Smooth muscle cell of the brain vasculature (primary cell): ENCODE data around the gene EIF1AX.
"Not testable (repeated sequence)": the region's sequence is repeated elsewhere in the genome, so short reads cannot be mapped to it uniquely, and the experiment has no call there.

Experiments used
- DNase-seq: peaks from one replicate; pipeline ENCODE4 v3.0.0-alpha.2; 2012; ENCODE audit warnings: low read depth, low spot score

Gene EIF1AX, protein sequence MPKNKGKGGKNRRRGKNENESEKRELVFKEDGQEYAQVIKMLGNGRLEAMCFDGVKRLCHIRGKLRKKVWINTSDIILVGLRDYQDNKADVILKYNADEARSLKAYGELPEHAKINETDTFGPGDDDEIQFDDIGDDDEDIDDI

DNA sequence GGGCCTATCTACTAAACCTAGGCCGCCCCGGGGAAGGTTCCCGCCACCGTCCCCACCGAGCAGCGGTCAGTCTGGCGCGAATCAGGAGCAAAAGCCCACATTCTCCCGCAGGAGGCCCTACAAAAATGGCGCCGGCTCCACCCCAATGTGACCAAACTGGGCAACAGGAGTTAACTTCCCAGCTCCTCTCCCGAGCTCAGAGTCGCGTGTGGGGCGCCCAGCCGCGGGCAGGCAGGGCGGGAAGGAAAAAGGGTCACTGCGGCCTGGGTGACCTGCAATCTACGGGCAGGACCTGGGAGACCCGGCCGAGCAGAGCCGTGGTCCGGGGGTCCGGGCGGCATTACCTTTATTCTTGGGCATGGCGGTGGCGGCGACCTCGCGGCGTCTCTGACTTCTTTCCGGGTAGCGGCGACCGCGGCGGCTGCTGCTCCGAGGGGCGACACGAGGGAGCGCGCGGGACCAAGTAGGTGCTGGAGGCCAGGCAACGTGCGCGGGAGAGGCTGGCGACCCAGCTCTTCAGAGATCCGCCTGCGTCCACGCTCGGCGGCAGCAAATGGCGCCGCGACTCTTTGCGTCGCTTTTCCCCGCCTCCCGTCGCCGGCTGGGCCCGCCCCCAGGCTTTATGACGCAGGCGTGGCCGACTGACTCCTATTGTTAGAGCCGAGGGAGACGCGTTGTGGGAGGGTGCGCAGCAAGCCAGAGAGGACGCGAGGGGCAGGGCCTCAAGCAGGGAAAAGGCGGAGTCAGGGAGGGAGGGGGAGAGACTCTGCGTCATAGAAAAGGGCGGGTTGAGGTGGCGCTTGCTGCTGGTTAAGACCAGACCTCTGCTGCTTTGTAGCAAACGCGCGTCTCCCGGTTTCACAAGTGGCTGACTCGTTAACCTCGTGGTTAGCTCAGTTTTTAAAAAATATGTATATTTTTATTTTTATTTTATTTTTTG is at the start of gene EIF1AX:
TSS of gene EIF1AX (minus strand) at position 558 of the 940 bp plus-strand sequence. CDS start at position 360, 198 bp downstream.
- DNase-seq: peak; percentile 98

DNA sequence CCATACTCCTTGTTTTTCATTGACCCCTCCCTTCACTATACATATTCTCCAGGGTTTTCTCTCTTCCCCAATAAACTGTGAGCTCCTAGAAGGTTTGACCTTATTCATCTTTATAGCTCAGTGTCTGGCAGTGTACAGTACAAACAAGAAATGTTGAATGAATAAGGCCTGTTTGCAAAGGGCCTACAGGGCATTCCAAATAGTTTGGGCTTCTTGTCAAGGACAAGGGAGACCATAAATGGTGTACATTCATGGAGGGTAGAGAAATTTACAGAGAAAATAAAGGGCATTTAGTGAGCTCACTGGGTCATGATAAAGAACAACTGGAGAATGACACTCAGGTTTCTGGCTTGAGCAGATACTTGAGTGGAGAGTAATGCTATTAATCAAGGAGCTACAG is 47.5 kb upstream of the EIF1AX start:
- DNase-seq: no peak

DNA sequence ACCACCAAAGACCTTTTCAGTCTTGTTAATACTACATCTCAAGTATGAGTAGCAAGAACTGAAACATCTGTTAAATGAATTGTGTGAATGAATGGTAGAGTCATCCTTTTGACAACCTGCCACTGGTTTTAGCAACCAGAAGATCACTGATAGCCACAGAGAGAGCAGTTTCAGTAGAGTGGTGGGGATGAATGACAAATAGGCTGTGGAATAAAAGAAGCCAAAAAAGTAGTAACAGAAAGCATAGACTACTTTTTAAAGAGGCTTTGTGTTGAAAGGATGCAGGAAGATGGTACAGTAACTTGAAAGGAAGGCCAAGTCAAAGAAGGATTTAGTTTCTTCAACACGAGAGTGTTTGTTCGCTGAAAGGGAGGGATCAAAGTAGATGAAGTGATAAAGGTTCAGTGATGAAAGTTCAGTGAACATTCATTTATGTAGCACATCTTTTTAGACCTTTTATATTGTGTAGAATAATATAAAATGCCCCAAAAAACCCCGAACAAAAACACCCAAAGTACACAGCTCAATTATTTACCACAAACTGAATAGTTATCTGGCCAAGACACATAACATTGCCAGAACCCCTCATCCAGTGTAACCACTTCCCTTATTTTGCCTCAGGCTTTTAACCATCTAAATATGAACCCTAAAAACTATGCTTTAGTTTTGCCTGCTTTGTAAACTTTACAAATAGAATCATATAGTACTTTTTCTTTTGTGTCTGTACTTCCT is 40.1 kb upstream of the EIF1AX start:
- no peak for DNase-seq

DNA sequence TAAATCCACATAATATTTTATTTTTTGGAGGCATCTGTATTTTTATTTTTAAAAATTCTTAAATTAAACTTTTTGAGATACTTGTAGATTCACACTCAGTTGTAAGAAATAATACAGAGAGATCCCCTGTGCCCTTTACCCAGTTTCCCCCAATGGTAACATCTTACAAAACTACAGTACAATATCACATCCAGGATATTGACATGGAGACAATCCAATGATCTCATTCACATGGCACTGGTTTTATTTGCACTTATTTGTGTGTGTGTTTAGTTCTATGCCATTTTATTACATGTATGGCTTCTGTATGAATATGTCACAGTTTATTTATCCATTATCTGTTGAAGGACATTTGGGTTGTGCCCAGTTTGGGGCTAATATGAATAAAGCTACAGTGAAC is 35.5 kb upstream of the EIF1AX start:
- no peak for DNase-seq

DNA sequence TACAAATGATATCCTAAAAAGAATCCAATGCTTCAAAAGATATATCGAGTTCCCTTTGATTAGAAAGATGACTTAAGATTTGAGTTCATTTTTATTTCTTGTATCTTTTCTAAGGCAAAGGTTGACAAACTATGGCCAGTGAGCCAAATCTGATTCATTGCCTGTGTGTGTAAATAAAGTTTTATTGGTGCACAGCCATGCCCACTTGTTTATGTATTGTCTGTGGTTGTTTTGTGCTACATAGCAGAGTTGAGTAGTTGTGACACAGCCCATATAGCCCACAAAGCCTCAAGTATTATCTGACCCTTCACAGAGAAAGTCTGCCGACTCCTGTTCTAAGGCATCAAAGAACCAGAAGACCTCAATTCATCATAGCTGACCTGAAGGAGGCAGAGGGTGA is 32.2 kb upstream of the EIF1AX start:
- DNase-seq: no peak

DNA sequence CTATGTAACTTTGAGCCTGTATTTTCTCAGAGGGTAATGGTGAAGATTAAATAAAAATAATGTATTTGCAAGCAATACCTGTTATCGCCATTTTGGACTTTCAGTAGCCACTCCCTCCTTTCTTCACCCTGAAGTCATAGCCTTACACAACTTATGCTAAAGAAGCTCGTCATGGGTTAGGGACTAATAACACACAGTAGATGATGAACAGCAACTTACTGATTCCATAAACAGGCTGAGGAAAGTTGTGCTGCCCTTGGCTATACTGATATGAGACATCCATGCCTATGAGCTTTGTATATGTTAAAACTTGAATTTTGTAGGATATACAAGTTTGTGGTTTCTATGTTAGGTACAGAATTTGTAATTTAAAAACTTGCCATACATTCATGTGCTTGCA is 31.7 kb upstream of the EIF1AX start:
- no peak for DNase-seq

DNA sequence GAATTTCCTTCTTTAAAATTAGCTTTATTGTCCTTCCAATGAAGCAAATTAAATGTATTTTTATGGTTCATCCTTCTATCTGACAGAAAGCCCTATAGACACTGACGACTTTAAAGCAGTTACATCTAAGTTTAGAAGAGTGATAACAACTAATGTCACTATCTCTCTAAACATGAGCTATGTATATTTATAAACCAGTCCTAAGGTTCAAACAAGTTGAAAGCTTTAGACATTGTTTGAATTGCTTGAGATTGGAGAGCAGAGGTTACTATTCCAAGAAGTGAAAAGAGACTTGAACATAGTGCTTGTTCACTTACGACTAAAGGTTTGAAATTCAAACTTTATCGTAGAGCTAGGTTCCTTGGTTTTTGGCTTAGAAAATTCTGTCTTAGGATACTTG is 30.2 kb upstream of the EIF1AX start:
- no peak for DNase-seq

DNA sequence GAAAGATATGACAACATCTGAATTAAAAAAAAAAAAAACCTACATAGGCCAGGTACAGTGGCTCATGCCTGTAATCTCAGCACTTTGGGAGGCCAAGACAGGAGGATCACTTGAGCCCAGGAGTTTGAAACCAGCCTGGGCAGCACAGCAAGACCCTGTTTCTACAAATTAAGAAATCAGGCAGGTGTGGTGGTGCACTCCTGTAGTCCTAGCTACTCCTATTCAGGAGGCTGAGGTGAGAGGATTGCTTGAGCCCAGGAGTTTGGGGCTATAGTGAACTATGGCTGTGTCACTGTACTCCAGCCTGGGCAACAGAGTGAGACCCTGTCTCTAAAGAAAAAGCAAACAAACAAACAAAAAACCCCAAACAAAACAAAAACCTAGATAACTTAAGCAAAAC is 20.9 kb upstream of the EIF1AX start:
- not testable (repeated sequence) for DNase-seq

DNA sequence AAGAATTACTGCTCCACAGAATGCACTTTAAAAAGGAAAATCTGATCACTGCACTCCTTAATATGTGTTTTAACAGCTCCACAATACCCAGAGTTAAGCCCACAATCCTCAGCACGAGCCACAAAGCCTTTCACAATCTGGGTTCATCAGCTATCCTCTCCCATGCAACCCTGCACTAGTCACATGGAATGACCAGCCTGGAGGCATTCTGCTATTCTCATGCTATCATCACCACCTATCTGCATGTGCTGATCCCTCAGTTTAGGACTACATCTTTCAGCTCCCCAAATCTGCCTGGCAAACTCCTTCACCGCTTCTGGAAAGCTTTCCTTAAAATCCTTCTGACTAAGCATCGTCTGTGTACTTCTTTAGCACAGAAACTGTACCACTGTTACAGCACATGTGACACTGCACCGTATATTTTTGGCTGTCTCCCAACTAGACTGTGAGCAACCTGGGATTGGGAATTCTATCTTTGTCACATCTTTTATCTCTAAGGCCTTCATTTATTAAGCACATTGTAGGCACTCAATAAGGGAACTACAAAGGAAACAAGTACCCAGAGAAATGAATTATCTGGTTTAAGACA is 18.3 kb upstream of the EIF1AX start:
- no peak for DNase-seq

DNA sequence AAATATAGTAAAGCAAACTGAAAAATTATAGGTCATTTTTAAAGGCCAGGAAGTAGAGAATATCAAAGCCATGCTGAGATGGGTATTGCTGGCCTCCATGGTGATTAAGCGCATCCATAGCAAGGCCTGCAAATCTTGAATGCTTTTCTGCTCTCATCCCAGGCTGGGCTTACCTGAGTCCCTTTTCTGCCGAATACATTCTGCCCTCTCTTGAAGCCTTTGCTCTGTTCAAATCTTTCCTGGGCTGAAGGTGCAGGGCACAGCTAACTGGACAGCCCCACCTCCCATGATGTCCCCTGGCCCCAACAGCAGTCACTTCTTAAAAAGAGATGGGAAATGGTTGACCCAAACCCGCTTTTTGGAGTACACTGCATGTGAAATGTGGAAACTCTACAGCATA is 10.1 kb upstream of the EIF1AX start:
- DNase-seq: no peak

DNA sequence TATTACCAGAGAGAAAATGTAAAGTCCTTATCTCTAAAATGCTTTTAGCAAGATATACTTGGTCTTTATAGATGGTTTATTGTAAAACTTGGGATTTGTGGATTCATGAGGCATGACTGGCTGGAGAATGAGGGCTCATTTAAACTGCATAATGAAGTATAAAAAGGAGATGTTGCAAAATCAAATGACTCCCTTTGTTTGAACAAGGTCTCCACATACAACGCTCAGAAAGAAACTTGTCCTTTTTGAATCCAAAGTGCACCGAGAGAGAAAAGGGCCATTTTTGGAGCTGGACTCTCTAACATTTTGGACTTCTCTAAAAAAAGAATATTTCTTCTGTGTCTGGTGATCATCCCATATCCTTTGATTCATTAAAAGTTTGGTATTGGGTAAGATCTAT is 7.7 kb upstream of the EIF1AX start:
- no peak for DNase-seq

DNA sequence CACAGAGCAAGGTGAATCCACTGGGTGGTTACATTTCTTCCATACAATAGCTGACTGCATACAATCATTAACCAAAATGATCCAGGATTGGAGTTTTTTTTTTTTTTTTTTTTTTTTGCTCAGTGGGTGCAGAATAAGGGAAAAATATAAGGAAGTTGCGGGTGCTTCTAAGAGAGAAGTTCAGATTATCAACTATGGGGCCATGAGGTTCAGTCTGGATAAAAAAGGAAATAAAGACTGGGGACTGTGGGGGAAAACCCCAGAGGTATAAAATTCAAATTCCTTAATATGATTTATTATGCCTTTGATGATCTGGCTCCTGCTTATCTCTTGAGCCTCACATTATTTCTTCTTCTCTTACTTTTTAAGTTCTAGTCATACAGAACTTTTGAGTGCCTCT is 5.9 kb upstream of the EIF1AX start:
- DNase-seq: no peak

DNA sequence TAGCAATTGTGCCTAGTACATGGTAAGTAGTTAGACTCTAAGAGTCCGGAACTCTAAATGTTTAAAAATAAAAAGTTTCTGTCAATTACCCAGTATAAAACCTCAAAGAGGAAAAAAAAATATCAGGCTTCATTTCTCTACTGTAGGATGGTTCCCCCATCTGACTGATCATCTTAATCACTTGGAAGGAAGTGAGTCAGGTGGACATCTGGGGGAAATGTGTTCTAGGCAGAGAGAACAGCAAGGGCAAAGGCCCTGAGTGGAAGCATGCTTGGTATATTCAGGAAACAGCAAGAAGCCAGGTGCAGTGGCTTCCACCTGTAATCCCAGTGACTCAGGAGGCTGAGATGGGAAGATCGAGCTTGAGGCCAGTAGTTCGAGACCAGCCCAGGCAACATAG is 2.9 kb upstream of the EIF1AX start:
- DNase-seq: no peak

DNA sequence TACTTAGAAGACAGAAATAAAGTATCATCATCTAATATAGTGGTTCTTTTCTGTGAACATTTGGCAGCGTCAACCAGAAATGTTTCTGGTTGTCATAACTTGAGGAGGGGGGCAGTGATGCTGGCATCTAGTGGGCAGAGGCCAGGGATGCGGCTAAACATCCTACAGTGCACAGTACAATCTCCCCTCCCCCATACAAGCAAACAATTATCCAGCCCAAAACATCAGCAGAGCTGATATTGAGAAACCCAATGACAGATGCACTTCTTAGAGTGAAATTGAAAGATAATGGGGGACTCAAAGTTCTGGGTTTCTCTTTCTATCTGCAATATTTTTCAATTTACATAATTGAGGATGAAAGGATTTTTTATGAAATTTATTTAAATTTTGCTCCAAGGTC is 1.9 kb upstream of the EIF1AX start:
- no peak for DNase-seq

DNA sequence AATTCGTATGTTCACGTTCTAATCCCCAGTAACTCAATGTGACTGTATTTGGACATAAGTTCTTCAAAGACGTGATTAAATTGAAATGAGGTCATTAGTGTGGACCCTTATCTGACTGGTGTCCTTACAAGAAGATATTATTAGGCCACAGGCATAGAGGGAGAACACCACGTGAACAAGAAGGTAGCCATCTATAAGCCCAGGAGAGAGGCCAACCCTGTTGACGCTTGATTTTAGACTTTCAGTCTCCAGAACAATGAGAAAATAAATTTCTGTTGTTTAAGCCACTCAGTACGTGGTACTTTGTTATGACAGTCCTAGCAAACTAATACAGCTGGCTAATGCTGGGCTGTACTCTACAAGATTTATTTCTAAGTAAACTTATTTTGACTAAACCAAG is 1.5 kb upstream of the EIF1AX start:
- no peak for DNase-seq

DNA sequence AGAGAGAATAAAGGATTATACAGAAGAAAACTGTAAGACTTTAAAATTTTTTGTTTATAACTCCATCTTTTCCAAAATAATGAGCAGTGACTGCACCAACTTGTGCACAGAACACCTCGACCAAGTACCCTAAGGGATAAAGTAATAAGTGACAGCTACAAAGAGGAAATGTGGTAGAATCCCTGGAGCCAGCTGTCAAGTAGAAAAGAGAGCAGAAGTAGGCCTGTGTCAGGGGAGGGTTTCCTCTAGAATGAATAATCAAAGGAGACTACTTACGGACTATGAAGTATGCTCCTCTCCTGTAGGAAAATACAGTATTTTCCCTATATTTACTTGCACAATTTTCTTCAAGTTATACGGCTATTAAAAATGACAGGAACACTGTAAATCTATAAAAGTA is 1.2 kb downstream of the EIF1AX start:
- no peak for DNase-seq

DNA sequence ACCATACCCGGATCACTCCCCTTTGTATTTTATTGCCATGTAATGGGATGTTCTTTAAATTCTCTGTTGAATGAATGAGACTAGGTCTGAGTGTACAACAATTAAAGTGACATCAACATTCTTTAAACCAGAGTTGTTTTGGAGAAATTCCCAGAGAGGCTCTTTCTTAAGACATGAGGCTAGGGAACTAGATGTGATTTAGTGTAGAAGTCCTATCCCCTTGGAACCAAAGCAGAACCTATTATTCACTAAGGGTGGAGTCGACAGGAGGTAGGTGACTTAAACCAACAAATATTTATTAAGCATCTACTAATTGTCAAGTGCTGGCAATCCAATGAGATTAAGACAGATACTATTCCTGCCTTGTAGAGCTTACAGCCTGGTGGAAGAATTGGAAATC is 1.7 kb downstream of the EIF1AX start:
- no peak for DNase-seq

DNA sequence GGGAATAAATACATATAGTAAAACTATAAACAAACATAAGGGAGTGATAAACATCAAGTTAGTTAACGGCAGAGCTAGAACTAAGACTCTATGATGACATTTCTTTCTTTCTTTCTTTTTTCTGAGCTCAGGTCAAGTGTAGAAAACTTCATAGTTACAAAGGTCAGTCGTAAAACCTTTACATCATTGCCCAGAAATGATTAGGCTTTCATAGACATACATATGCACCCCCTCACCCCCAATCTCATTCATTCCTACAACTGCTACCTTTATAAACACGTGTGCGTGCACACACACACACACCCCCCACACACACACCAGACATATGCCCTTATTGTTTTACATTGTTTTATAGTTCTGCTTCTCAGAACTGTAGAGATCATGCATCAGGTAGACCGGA is 5.7 kb downstream of the EIF1AX start:
- no peak for DNase-seq

DNA sequence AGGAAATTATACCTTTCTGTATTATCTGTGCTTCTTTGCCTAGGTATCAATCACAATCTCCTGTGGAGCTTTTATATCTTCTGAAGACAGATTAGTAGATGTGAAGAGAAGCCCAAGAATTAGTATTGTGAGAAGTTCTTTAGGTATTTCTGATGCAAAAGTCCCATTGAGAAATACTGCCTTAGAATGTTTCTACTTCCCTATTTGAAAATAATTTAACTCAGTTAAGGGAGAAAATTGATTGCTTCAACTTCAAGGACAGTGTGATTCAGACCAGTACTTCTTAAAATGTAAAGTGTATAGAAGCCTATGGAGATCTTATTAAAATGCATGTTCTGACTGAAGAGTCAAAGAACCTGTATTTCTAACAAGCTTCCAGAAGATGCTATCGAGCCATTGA is 9.0 kb downstream of the EIF1AX start:
- no peak for DNase-seq

DNA sequence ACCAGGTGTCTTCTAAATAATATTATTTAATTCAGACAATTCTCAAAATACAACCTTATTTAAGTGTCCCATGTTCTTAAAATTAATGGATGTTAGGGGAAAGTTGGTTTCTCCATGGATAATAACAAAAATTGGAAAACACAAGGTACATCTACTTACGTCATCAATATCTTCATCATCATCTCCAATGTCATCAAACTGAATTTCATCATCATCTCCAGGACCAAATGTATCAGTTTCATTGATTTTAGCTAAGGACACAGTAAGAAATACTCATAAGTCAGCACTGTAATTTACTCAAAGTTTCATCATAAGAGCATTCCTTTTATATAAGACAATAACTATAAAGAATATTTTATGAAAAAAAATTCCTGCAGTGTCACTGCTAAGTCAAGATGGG is 11.3 kb downstream of the EIF1AX start:
- no peak for DNase-seq

DNA sequence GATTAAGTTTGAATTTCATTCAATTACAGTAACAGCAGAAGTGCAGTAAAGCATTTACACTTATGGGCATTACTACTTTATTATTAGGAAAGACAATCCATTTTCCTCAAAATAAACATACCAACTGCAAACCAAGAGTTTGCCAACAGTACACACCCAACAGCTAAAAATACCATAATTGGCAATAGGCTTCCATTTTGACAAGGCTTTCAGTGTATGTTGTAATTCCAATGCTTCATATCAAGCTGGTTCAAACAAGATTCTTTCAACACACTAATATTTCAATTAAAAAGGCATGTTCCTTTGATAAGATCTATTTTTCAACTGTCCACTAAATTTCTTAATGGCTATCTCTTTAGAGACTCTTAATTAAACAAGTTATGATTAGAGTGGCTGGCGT is 12.1 kb downstream of the EIF1AX start:
- no peak for DNase-seq

DNA sequence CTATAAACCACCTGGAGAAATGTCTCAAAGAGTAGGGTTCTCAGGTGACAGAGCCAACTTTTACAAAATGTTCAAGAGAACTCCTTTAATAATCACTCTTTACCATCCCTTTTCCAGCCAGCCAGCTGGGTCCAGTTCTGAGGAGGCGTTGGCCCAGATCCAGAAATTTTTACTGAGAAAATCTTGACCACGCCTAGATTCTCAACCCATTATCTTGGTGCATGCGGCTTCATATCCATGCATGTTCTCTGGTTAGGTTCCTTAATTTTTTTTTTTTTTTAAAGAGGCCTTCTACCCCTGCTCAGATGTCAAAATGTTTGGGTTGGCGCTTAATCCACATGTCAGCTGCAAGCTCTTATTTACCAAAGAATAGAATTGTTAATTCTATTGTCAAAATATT is 13.0 kb downstream of the EIF1AX start:
- no peak for DNase-seq
